ENCODE results near the gene MFSD6. TPM values are rescaled to one million over a fixed set of nuclear protein-coding genes. Genes with fewer than 3 reads are reported as not detected.
"Not testable (repeated sequence)": the region's sequence is repeated elsewhere in the genome, so short reads cannot be mapped to it uniquely, and the experiment has no call there.

The MFSD6 gene
- total RNA-seq, result 67.1 TPM
- polyA plus RNA-seq, result 10 to 100 TPM; 24.0 to 38.8 (median 27.2) TPM

DNA sequence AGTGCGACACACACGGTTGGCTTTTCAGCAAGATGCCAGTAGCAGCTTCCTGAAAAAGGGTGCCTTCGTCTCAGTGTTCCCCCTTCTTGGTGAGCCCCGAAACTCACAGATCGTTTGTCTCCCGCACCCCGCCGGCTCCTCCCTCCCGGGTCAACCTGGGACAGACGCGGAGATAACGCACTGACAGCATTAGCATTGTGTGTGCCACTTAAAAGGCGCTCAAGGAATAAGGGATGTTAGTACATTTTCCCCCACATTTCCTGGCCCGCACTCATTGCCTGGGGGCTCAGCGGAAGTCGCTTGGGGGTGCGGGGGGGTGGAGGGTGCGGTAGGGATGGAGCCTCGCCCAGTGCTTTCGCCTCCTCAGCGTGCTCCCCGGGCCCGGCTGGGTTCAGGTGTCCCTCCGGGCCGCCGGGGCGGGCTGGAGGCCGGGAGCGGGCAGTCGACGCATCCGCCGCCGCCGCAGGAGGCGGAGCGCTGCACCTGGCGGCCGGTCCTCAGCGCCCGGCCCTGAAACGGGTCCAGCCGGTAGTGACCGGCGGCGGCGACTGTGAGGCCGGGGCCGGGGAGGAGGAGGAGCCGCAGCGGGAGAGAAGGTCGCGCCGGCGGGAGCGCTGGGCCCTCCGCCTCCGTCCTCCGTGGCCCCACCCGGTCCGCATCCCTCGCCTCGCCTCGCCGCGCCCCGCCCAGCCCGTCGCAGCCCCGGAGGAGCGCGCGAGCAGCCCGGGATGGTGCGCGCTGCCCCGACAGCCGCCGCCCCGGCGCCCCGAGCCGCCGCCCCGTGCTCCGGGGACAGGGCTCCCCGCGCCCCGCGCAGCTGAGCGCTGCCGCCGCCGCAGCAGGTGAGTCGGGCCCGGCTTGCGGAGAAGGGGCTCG is at the start of gene MFSD6:
MFSD6 (plus strand) TSS at position 694 of the 876 bp plus-strand sequence. CDS start 27,675 bp downstream, outside the sequence.
- peak; percentile 53 to 54 for ATAC-seq (ENCODE audit: low read depth in 2 of 2)
- H3K9me3 Mint-ChIP-seq, result no peaks in the 10 kb centered on the region
- H3K9me3 ChIP-seq (ENCODE audit: control insufficient read depth in 2 of 2, low read length in 2 of 2), result no peaks in the 10 kb centered on the region
- peak within 1 kb of the TSS; percentile 97 for H3K27ac ChIP-seq (ENCODE audit: insufficient read depth, low read length, poor library complexity, severe bottlenecking)
- DNase-seq, result peak in 2 of 3 donors; percentile 55 to 72
- H3K27me3 Mint-ChIP-seq, result no peaks in the 10 kb centered on the region
- peak within 1 kb of the TSS; percentile 95 to 98 (median 96) for H3K27ac Mint-ChIP-seq
- peaks cover 7% of the 10 kb centered on the region for H3K36me3 Mint-ChIP-seq
- peak within 1 kb of the TSS; percentile 94 to 98 (median 96) for H3K4me3 Mint-ChIP-seq
- no peaks in the 10 kb centered on the region for H3K27me3 ChIP-seq (ENCODE audit: control insufficient read depth, insufficient read depth, low read length)
- H3K4me1 Mint-ChIP-seq, result peaks cover 33 to 41% (median 36%) of the 10 kb centered on the region in 4 donors
- no peaks in the 10 kb centered on the region for H3K36me3 ChIP-seq (ENCODE audit: control insufficient read depth, insufficient read depth, low read length)
- H3K4me1 ChIP-seq (ENCODE audit: control insufficient read depth, insufficient read depth, low read length, poor library complexity, severe bottlenecking), result peaks cover 26% of the 10 kb centered on the region
- peak within 1 kb of the TSS; percentile 97 for H3K4me3 ChIP-seq (ENCODE audit: low read depth, low read length)

DNA sequence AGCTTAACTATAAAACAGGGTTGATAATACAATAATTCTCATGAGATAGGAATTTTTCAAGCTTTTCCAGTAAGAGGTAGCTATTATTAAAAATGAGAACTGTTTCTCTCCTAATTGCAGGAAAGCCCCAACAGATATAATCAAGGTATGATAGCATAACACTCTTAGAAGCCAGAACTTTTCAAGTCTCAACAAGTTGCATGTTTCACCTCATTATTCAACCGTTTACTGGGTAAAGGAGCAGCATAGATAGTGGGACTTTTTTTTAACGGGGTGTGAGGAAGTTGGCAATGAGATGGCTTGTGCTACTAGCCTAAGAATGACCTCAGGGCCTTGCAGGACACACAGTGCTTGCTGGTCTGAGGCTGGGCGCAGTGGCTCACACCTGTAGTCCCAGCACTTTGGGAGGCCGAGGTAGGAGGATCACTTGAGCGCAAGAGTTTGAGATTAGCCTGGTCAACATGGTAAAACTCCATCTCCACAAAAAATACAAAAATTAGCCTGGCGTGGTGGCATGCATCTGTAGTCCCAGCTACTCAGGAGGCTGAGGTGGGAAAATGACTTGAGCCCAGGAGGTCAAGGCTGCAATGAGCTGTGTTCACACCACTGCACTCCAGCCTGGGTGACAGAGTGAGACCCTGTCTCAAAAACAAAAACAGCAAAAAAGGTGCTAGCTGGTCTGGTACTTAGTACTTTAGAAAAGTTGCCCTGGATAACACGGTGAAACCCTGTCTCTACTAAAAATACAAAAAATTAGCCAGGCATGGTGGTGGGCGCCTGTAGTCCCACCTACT is 49.3 kb upstream of the MFSD6 start:
- not testable (repeated sequence) for H3K9me3 Mint-ChIP-seq; H3K27me3 ChIP-seq (ENCODE audit: control insufficient read depth, insufficient read depth, low read length); H3K36me3 Mint-ChIP-seq; DNase-seq; H3K4me3 ChIP-seq (ENCODE audit: low read depth, low read length); H3K9me3 ChIP-seq (ENCODE audit: control insufficient read depth in 2 of 2, low read length in 2 of 2); H3K36me3 ChIP-seq (ENCODE audit: control insufficient read depth, insufficient read depth, low read length); H3K27me3 Mint-ChIP-seq; ATAC-seq (ENCODE audit: low read depth in 2 of 2)
- peak overlapping the region; percentile 71 for H3K27ac ChIP-seq (ENCODE audit: insufficient read depth, low read length, poor library complexity, severe bottlenecking)
- peaks cover 15 to 46% (median 28%) of the 10 kb centered on the region in 4 donors for H3K4me1 Mint-ChIP-seq
- peaks cover 29% of the 10 kb centered on the region for H3K4me1 ChIP-seq (ENCODE audit: control insufficient read depth, insufficient read depth, low read length, poor library complexity, severe bottlenecking)
- H3K27ac Mint-ChIP-seq, result peak overlapping the region; percentile 31 to 96 (median 69)
- peak overlapping the region; percentile 15 to 85 (median 32) for H3K4me3 Mint-ChIP-seq

DNA sequence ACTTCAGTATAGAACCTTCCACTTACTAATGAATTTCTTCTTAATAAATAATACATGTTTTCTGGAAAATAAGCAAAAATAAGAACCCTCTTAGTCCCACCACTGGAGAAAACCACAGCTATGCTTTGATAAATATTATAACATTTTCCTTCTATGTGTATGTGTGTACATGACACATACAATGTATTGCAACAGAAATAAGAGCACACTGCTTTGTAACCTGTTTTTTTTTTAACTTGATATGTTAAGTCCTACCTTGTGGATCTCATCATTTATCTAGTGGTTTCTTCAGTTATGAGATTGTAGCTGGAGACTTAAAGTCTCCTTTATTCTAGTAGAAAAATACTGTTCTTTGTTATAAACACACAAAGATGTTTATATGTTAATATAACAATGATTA is 47.6 kb upstream of the MFSD6 start:
- ATAC-seq (ENCODE audit: low read depth in 2 of 2) (no peak), DNase-seq (no peak)
- peaks cover 4% of the 10 kb centered on the region for H3K36me3 Mint-ChIP-seq
- peak overlapping the region; percentile 20 to 96 (median 96) for H3K27ac Mint-ChIP-seq
- peaks cover 15 to 46% (median 29%) of the 10 kb centered on the region in 4 donors for H3K4me1 Mint-ChIP-seq
- H3K27ac ChIP-seq (ENCODE audit: insufficient read depth, low read length, poor library complexity, severe bottlenecking), result peak overlapping the region; percentile 71
- H3K27me3 ChIP-seq (ENCODE audit: control insufficient read depth, insufficient read depth, low read length), result no peaks in the 10 kb centered on the region
- H3K4me3 ChIP-seq (ENCODE audit: low read depth, low read length), result peak overlapping the region; percentile 84
- H3K4me3 Mint-ChIP-seq, result peak overlapping the region; percentile 85 to 99 (median 92)
- H3K4me1 ChIP-seq (ENCODE audit: control insufficient read depth, insufficient read depth, low read length, poor library complexity, severe bottlenecking), result peaks cover 29% of the 10 kb centered on the region
- H3K9me3 ChIP-seq (ENCODE audit: control insufficient read depth in 2 of 2, low read length in 2 of 2), result no peaks in the 10 kb centered on the region
- no peaks in the 10 kb centered on the region for H3K9me3 Mint-ChIP-seq
- H3K36me3 ChIP-seq (ENCODE audit: control insufficient read depth, insufficient read depth, low read length), result no peaks in the 10 kb centered on the region
- H3K27me3 Mint-ChIP-seq, result no peaks in the 10 kb centered on the region

DNA sequence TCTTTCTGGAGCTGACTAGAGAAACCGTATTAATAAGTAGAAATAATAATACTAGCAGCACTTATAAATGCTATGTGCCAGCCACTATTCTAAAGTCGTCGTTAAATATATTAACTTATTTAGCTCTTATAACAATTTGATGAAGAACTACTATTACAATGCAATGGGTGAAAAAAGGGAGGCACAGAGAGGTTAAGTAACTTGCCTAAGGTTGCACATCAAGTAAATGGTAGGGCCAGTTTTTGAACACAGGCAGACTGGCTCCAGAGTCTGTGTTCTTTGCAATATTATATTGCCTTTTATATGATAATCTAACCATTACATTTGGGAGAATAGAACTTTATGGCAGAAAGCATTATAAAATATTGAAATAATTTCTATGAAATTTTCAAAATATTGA is 47.2 kb upstream of the MFSD6 start:
- Histone ChIP-seq H3K36me3 (ENCODE audit: control insufficient read depth, insufficient read depth, low read length) (no peaks in the 10 kb centered on the region), H3K4me3 (ENCODE audit: low read depth, low read length) (peak overlapping the region; percentile 84), H3K9me3 (ENCODE audit: control insufficient read depth in 2 of 2, low read length in 2 of 2) (no peaks in the 10 kb centered on the region), H3K4me1 (ENCODE audit: control insufficient read depth, insufficient read depth, low read length, poor library complexity, severe bottlenecking) (peaks cover 29% of the 10 kb centered on the region), H3K27me3 (ENCODE audit: control insufficient read depth, insufficient read depth, low read length) (no peaks in the 10 kb centered on the region), H3K27ac (ENCODE audit: insufficient read depth, low read length, poor library complexity, severe bottlenecking) (peak overlapping the region; percentile 71)
- Mint-ChIP-seq H3K9me3 (no peaks in the 10 kb centered on the region), H3K27ac (no peak overlapping the region), H3K27me3 (no peaks in the 10 kb centered on the region), H3K4me1 (peaks cover 15 to 46% (median 29%) of the 10 kb centered on the region in 4 donors), H3K36me3 (peaks cover 4% of the 10 kb centered on the region), H3K4me3 (peak overlapping the region; percentile 85 to 99 (median 92))
- DNase-seq, result no peak
- no peak for ATAC-seq (ENCODE audit: low read depth in 2 of 2)

DNA sequence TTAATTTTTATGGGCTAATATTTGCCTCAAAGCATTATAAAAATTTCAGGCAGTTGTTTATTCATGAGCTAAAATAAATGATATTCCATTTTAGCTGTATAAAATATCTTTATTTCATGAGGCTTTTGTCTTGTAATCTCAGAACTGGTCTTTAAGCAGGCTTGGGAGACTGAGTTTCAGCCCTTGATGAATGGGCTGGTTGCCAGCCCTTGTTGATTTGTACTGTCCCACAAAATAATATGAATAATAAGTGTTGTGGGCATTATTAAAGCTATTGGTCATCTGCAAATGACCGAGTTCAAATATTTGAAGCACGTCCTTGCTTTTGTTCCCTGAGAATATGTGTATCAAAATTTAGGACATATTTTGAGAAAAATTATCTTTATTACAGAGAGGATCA is 46.6 kb upstream of the MFSD6 start:
- Mint-ChIP-seq H3K4me1 (peaks cover 15 to 46% (median 29%) of the 10 kb centered on the region in 4 donors), H3K4me3 (peak overlapping the region in 2 of 4 donors; percentile 4 to 59), H3K9me3 (no peaks in the 10 kb centered on the region), H3K27me3 (no peaks in the 10 kb centered on the region), H3K27ac (no peak overlapping the region), H3K36me3 (peaks cover 4% of the 10 kb centered on the region)
- no peak for ATAC-seq (ENCODE audit: low read depth in 2 of 2)
- no peak for DNase-seq
- no peaks in the 10 kb centered on the region for H3K27me3 ChIP-seq (ENCODE audit: control insufficient read depth, insufficient read depth, low read length)
- H3K9me3 ChIP-seq (ENCODE audit: control insufficient read depth in 2 of 2, low read length in 2 of 2), result no peaks in the 10 kb centered on the region
- H3K4me1 ChIP-seq (ENCODE audit: control insufficient read depth, insufficient read depth, low read length, poor library complexity, severe bottlenecking), result peaks cover 29% of the 10 kb centered on the region
- H3K4me3 ChIP-seq (ENCODE audit: low read depth, low read length), result peak overlapping the region; percentile 84
- no peak overlapping the region for H3K27ac ChIP-seq (ENCODE audit: insufficient read depth, low read length, poor library complexity, severe bottlenecking)
- no peaks in the 10 kb centered on the region for H3K36me3 ChIP-seq (ENCODE audit: control insufficient read depth, insufficient read depth, low read length)

DNA sequence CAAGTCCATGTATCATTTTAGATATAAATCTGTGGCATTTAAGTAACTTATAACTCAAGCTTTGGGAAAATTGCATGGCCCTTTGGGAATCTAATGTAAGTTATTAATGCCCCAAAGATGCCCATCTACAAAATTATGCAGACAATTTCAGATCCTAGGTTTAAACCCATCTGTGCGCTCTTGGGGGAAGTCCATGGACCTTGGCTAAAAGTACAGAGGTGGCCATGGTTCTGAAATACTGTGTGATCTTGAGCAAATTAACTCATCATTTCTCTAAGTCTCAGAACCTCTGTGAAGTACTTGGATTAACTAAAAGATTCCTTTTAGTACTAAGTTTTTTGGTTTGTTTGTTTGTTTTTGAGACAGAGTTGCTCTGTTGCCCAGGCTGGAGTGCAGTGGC is 45.3 kb upstream of the MFSD6 start:
- H3K4me3 ChIP-seq (ENCODE audit: low read depth, low read length), result no peak overlapping the region
- H3K4me1 ChIP-seq (ENCODE audit: control insufficient read depth, insufficient read depth, low read length, poor library complexity, severe bottlenecking), result peaks cover 29% of the 10 kb centered on the region
- no peak overlapping the region for H3K27ac Mint-ChIP-seq
- no peaks in the 10 kb centered on the region for H3K27me3 Mint-ChIP-seq
- DNase-seq (no peak), ATAC-seq (ENCODE audit: low read depth in 2 of 2) (no peak)
- no peaks in the 10 kb centered on the region for H3K9me3 ChIP-seq (ENCODE audit: control insufficient read depth in 2 of 2, low read length in 2 of 2)
- peaks cover 10% of the 10 kb centered on the region for H3K36me3 Mint-ChIP-seq
- no peaks in the 10 kb centered on the region for H3K27me3 ChIP-seq (ENCODE audit: control insufficient read depth, insufficient read depth, low read length)
- no peak overlapping the region for H3K4me3 Mint-ChIP-seq
- no peaks in the 10 kb centered on the region for H3K9me3 Mint-ChIP-seq
- H3K27ac ChIP-seq (ENCODE audit: insufficient read depth, low read length, poor library complexity, severe bottlenecking), result no peak overlapping the region
- peaks cover 15 to 46% (median 29%) of the 10 kb centered on the region in 4 donors for H3K4me1 Mint-ChIP-seq
- peaks cover 3% of the 10 kb centered on the region for H3K36me3 ChIP-seq (ENCODE audit: control insufficient read depth, insufficient read depth, low read length)

DNA sequence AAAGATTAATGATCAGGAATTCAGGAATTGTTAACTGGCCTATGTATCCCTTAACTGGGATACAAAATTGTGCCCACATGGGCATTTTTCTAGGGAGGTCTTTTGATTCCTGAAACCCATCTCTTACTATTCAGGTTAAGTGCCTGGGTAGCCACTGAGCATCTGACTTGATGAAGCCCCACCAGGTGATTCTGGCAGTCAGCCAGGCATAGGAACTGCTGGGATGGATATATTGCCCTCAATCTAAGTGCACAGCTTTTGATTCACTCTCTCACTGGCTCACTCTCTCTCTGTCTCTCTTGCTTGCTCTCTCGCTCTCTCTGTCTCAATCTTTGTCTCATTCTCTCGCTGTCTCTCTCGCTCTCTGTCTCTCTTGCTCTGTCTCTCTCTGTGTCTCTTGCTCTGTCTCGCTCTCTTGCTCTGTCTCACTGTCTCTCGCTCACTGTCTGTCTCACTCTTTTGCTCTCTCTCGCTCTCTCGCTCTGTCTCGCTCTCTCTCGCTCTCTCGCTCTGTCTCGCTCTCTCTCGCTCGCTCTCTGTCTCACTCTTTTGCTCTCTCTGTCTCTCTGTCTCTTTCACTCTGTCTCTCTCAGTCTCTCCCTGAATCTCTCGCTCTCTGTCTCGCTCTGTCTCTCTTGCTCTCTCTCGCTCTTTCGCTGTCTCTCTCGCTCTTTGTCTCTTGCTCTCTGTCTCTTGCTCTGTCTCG is 42.5 kb upstream of the MFSD6 start:
- H3K27me3 Mint-ChIP-seq, result no peaks in the 10 kb centered on the region
- H3K4me3 Mint-ChIP-seq, result no peak overlapping the region
- H3K27ac Mint-ChIP-seq, result no peak overlapping the region
- H3K36me3 Mint-ChIP-seq, result peaks cover 28% of the 10 kb centered on the region
- H3K4me3 ChIP-seq (ENCODE audit: low read depth, low read length), result no peak overlapping the region
- no peaks in the 10 kb centered on the region for H3K9me3 ChIP-seq (ENCODE audit: control insufficient read depth in 2 of 2, low read length in 2 of 2)
- H3K27me3 ChIP-seq (ENCODE audit: control insufficient read depth, insufficient read depth, low read length), result no peaks in the 10 kb centered on the region
- no peaks in the 10 kb centered on the region for H3K9me3 Mint-ChIP-seq
- DNase-seq (no peak), ATAC-seq (ENCODE audit: low read depth in 2 of 2) (no peak)
- H3K4me1 ChIP-seq (ENCODE audit: control insufficient read depth, insufficient read depth, low read length, poor library complexity, severe bottlenecking), result peaks cover 17% of the 10 kb centered on the region
- no peak overlapping the region for H3K27ac ChIP-seq (ENCODE audit: insufficient read depth, low read length, poor library complexity, severe bottlenecking)
- peaks cover 6 to 25% (median 14%) of the 10 kb centered on the region in 4 donors for H3K4me1 Mint-ChIP-seq
- H3K36me3 ChIP-seq (ENCODE audit: control insufficient read depth, insufficient read depth, low read length), result peaks cover 8% of the 10 kb centered on the region

Measured in CD4-positive, CD25-positive, alpha-beta regulatory T cell (primary cell).